GM13977 (cell line): Measurements from ENCODE around the gene XIRP1.

Source experiments
- DNase-seq: peaks from one replicate; pipeline ENCODE4 v3.0.0; 2012; ENCODE audit warnings: low spot score
- in situ Hi-C: fragments of 300-500 bp; cut with MboI; formaldehyde crosslinking; loops from one replicate; pipeline ENCODE4 v1.12.0; 2022; ENCODE audit warnings: low sequenced_read_pairs, low pct_unique_long_range_greater_than_20kb, mixed read lengths, inconsistent platforms; ENCODE audit not compliant: unreplicated experiment
- TF ChIP-seq, protein P1 (sequence below): IDR thresholded peaks from 2 replicates; pipeline ENCODE4 v1.5.1; 2012; ENCODE audit warnings: mild to moderate bottlenecking, control low read depth; ENCODE audit not compliant: insufficient read depth; ENCODE audit errors: extremely low read depth, missing control alignments

Gene XIRP1

GRCh38 chr3:39187372-39188155 is 4.8 kb downstream of the XIRP1 start:
- in situ Hi-C loops, result loop anchor here (25.0 kb wide), 1 partner anchor 200 kb away; the partner anchor contains the start of gene SLC25A38
- TF ChIP-seq, protein P1, sequence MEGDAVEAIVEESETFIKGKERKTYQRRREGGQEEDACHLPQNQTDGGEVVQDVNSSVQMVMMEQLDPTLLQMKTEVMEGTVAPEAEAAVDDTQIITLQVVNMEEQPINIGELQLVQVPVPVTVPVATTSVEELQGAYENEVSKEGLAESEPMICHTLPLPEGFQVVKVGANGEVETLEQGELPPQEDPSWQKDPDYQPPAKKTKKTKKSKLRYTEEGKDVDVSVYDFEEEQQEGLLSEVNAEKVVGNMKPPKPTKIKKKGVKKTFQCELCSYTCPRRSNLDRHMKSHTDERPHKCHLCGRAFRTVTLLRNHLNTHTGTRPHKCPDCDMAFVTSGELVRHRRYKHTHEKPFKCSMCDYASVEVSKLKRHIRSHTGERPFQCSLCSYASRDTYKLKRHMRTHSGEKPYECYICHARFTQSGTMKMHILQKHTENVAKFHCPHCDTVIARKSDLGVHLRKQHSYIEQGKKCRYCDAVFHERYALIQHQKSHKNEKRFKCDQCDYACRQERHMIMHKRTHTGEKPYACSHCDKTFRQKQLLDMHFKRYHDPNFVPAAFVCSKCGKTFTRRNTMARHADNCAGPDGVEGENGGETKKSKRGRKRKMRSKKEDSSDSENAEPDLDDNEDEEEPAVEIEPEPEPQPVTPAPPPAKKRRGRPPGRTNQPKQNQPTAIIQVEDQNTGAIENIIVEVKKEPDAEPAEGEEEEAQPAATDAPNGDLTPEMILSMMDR, result no peak
- no peak for DNase-seq

DNA sequence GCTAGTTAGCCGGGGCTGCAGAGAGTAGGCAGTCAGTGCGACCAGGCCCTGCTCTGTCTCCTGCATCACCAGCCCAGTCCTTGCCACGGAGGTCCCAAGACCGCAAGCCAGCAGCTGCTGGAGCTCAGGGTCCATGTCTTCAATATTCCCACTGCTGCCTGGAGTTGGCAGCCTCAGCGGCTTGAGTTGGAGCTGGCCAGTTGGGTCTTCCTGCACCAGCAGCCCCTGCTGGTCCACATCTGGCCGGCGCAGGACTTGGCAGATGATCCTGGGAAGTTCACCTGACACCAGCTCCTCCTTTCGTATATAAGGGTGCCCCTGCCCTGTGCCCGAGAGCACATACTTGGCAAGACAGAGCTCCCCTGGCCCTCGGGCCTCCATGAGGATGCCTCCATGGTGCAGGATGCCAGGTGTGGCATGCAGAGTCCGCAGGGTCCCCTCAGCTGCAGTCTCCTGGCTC is 5.7 kb downstream of the XIRP1 start:
- DNase-seq, result no peak
- TF ChIP-seq, protein P1, result no peak
- in situ Hi-C loops, result loop anchor here (25.0 kb wide), 1 partner anchor 201 kb away; the partner anchor contains the start of gene SLC25A38

- DNase-seq, result no peak
- TF ChIP-seq, protein P1, result no peak
- in situ Hi-C loops, result loop anchor here (25.0 kb wide), 1 partner anchor 201 kb away; the partner anchor contains the start of gene SLC25A38
Measured at GRCh38 chr3:39185959-39186691, 6.3 kb downstream of the XIRP1 start.

- TF ChIP-seq, protein P1, result no peak
- in situ Hi-C loops, result loop anchor here (25.0 kb wide), 1 partner anchor 202 kb away; the partner anchor contains the start of gene SLC25A38
- no peak for DNase-seq
Measured at GRCh38 chr3:39185326-39185958, 7.0 kb downstream of the XIRP1 start.

DNA sequence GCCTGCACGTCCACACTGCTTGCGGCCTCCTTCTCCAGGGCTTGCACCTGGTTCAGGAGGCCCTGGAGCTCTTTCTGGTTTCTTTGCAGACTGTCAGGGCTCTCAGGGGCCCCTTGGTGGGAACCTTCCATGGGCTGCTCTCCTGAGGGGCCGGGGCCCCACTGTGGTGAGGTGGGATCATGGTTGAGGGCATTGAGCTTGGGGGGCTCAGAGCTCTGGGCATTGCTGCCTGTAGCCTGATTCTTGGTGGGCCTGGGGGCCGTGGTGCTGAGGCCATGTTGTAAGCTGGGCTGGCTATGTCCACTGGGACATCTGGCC is 7.5 kb downstream of the XIRP1 start:
- in situ Hi-C loops, result loop anchor here (25.0 kb wide), 1 partner anchor 202 kb away; the partner anchor contains the start of gene SLC25A38
- TF ChIP-seq, protein P1, result no peak
- no peak for DNase-seq
